OCI-LY1 (cell line): Measurements from ENCODE around the gene GATAD2A.

Experiments
- EZH2 ChIP-seq: fragments of 200-600 bp; sonication (generic), shearing (Covaris generic); IDR thresholded peaks from 2 replicates; pipeline ENCODE4 v1.8.0; 2017; ENCODE audit warnings: borderline replicate concordance, mixed run types, mild to moderate bottlenecking, antibody characterized with exemption, low read length, moderate library complexity, mixed read lengths
- TF ChIP-seq, protein P1 (sequence below): fragments of 200-600 bp; sonication (generic), shearing (Covaris generic); IDR thresholded peaks from 2 replicates; pipeline ENCODE4 v1.5.1; 2017; ENCODE audit warnings: mild to moderate bottlenecking, antibody characterized with exemption, low read length, moderate library complexity, mixed read lengths

GRCh38 chr19:19491321-19492025 lies 86.0 kb downstream of the GATAD2A start:
- TF ChIP-seq, protein P1, sequence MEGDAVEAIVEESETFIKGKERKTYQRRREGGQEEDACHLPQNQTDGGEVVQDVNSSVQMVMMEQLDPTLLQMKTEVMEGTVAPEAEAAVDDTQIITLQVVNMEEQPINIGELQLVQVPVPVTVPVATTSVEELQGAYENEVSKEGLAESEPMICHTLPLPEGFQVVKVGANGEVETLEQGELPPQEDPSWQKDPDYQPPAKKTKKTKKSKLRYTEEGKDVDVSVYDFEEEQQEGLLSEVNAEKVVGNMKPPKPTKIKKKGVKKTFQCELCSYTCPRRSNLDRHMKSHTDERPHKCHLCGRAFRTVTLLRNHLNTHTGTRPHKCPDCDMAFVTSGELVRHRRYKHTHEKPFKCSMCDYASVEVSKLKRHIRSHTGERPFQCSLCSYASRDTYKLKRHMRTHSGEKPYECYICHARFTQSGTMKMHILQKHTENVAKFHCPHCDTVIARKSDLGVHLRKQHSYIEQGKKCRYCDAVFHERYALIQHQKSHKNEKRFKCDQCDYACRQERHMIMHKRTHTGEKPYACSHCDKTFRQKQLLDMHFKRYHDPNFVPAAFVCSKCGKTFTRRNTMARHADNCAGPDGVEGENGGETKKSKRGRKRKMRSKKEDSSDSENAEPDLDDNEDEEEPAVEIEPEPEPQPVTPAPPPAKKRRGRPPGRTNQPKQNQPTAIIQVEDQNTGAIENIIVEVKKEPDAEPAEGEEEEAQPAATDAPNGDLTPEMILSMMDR, result no peak
- no peak for TF ChIP-seq EZH2
